Calu3 (cell line): Measurements from ENCODE around the gene LDB1. TPM values are rescaled to one million over a fixed set of nuclear protein-coding genes. Genes with fewer than 3 reads are reported as not detected.

Experiments
- BruUV-seq: library from RNA; stranded (reverse); fragments of 400-500 nt; replicated peaks from 2 replicates; lab custom pipeline; 2021; lab: Mats Ljungman, UMichigan
- CTCF ChIA-PET: fragments of 300-600 bp; sonication (Branson Sonifier 250); formaldehyde crosslinking; loops from one replicate; lab custom pipeline; 2022; ENCODE audit warnings: antibody characterized with exemption; lab: Charles Lee
- DNase-seq: peaks from one replicate; pipeline ENCODE4 v3.0.0; 2022
- H3K27ac Mint-ChIP-seq: one replicate; pipeline ENCODE4 v1.8.0; 2022; ENCODE audit warnings: mixed read lengths; ENCODE audit not compliant: unreplicated experiment
- H3K27me3 Mint-ChIP-seq: one replicate; pipeline ENCODE4 v1.8.0; 2022; ENCODE audit warnings: mixed read lengths; ENCODE audit not compliant: unreplicated experiment
- H3K36me3 Mint-ChIP-seq: one replicate; pipeline ENCODE4 v1.8.0; 2022; ENCODE audit warnings: mild to moderate bottlenecking, moderate library complexity, mixed read lengths; ENCODE audit not compliant: insufficient read depth, unreplicated experiment
- H3K4me1 Mint-ChIP-seq: one replicate; pipeline ENCODE4 v1.8.0; 2022; ENCODE audit warnings: mild to moderate bottlenecking, low read depth, mixed read lengths; ENCODE audit not compliant: unreplicated experiment
- H3K4me3 Mint-ChIP-seq: one replicate; pipeline ENCODE4 v1.8.0; 2022; ENCODE audit warnings: mild to moderate bottlenecking, low read depth, moderate library complexity, mixed read lengths; ENCODE audit not compliant: unreplicated experiment
- H3K9me3 Mint-ChIP-seq: one replicate; pipeline ENCODE4 v1.8.0; 2022; ENCODE audit warnings: low read depth, mixed read lengths; ENCODE audit not compliant: unreplicated experiment
- intact Hi-C: fragments of 100-400 bp; cut with micrococcal nuclease; formaldehyde crosslinking; loops from one replicate; pipeline ENCODE4 v1.10.0; 2022; ENCODE audit not compliant: unreplicated experiment
- total RNA-seq: library from RNA; stranded (reverse); gene quantifications from 2 replicates; pipeline ENCODE4 v1.2.3, GENCODE V29; 2022
- TF ChIP-seq, protein P1 (sequence below): fragments of 200-600 bp; IDR thresholded peaks from one replicate; pipeline ENCODE4 v1.8.0; 2022; ENCODE audit warnings: antibody characterized with exemption; ENCODE audit not compliant: unreplicated experiment

Gene LDB1
- total RNA-seq, 1 experiment from 2014 or later, result 27.5 TPM

DNA sequence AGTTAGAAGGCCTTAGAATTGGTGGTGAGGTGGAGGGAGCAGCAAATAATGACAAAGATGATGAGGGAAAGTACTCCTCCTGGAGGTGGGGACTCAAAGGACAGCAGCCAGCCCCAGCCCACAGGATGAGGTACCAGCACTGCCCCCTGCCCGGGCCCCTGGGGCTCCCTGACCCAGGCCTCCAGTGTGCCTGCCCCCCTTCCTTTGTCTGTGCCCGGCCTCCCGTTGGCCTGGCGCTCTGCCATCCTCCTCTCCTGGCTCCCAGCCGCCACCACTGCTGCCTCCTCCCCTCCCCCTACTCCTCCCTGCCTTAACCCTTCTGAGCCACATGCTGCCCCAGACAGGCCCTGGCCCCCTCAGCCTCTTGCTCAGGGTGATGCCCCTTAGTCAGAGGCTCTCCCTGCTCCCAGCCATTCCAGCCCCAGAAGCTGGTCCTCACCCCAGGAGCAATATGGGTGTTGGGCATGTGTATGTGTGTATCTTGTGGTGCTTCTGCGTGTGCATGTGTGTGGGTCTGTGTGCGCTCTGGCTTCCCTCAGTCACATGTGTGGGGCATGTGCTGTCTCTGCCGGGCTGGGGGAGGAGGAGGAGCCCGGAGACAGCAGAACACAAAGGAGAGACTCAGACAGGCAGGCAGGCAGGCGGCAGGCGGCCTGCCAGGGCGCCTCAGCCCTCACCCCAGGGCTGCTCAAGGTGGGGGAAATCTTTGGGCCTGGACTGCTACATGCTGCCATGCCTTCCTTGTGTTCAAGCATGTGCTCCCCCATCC is 2.6 kb downstream of the LDB1 start:
- peak overlapping the region; percentile 42 for H3K27ac Mint-ChIP-seq
- peak; percentile 54 for DNase-seq
- peaks cover 43% of the 10 kb centered on the region for H3K4me1 Mint-ChIP-seq
- CTCF ChIA-PET, result no interaction called here
- H3K4me3 Mint-ChIP-seq, result peak overlapping the region; percentile 32
- intact Hi-C loops, result no loop called here
- TF ChIP-seq, protein P1, sequence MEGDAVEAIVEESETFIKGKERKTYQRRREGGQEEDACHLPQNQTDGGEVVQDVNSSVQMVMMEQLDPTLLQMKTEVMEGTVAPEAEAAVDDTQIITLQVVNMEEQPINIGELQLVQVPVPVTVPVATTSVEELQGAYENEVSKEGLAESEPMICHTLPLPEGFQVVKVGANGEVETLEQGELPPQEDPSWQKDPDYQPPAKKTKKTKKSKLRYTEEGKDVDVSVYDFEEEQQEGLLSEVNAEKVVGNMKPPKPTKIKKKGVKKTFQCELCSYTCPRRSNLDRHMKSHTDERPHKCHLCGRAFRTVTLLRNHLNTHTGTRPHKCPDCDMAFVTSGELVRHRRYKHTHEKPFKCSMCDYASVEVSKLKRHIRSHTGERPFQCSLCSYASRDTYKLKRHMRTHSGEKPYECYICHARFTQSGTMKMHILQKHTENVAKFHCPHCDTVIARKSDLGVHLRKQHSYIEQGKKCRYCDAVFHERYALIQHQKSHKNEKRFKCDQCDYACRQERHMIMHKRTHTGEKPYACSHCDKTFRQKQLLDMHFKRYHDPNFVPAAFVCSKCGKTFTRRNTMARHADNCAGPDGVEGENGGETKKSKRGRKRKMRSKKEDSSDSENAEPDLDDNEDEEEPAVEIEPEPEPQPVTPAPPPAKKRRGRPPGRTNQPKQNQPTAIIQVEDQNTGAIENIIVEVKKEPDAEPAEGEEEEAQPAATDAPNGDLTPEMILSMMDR, result no peak
- H3K36me3 Mint-ChIP-seq, result peaks cover 22% of the 10 kb centered on the region
- H3K9me3 Mint-ChIP-seq, result no peaks in the 10 kb centered on the region
- H3K27me3 Mint-ChIP-seq, result no peaks in the 10 kb centered on the region
- BruUV-seq, result no TSS peak

DNA sequence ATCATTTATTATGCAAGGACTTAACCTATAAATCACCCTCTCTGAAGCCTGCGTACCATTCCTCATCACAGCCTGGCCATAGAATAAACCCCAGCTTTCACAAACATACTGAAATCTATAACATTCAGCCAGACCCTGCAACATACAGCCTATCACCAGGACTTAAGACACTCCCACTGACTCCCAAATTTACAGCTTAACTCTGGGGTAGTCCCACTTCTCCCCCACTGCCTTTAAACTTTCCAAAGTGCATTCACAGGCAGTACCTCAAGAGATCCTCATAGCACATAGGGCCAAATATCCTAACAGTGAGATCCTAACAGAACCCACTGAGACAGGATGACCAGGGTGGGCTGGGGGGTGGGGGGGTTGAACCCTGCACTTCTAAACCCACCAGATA is 3.5 kb downstream of the LDB1 start:
- Mint-ChIP-seq H3K27me3 (no peaks in the 10 kb centered on the region), H3K4me1 (peaks cover 43% of the 10 kb centered on the region), H3K27ac (no peak overlapping the region), H3K4me3 (no peak overlapping the region), H3K36me3 (peaks cover 22% of the 10 kb centered on the region), H3K9me3 (no peaks in the 10 kb centered on the region)
- CTCF ChIA-PET, result no interaction called here
- no TSS peak for BruUV-seq
- no peak for DNase-seq
- TF ChIP-seq, protein P1, result no peak
- intact Hi-C loops, result no loop called here

DNA sequence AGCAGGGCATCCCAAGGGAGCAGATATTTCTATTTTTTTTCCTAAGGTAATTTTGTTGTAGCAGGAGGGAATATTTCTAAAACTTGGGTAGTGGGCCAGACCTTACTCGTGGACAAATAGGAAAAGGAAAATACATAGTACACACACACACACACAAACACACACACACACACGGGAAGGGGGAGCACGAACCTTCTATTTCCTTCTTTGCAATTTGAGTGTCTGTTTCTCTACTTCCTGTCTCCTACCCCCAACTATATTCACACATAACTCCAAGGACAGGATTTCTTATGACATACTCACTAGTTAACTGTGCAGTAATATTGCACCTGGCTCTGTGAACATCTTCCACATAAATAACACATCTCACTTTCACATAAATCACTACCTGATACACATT is 4.4 kb downstream of the LDB1 start:
- DNase-seq, result no peak
- no peaks in the 10 kb centered on the region for H3K9me3 Mint-ChIP-seq
- H3K36me3 Mint-ChIP-seq, result peaks cover 22% of the 10 kb centered on the region
- intact Hi-C loops, result no loop called here
- TF ChIP-seq, protein P1, result no peak
- CTCF ChIA-PET, result no interaction called here
- H3K27me3 Mint-ChIP-seq, result no peaks in the 10 kb centered on the region
- no peak overlapping the region for H3K4me3 Mint-ChIP-seq
- H3K4me1 Mint-ChIP-seq, result peaks cover 43% of the 10 kb centered on the region
- no peak overlapping the region for H3K27ac Mint-ChIP-seq
- BruUV-seq, result no TSS peak

DNA sequence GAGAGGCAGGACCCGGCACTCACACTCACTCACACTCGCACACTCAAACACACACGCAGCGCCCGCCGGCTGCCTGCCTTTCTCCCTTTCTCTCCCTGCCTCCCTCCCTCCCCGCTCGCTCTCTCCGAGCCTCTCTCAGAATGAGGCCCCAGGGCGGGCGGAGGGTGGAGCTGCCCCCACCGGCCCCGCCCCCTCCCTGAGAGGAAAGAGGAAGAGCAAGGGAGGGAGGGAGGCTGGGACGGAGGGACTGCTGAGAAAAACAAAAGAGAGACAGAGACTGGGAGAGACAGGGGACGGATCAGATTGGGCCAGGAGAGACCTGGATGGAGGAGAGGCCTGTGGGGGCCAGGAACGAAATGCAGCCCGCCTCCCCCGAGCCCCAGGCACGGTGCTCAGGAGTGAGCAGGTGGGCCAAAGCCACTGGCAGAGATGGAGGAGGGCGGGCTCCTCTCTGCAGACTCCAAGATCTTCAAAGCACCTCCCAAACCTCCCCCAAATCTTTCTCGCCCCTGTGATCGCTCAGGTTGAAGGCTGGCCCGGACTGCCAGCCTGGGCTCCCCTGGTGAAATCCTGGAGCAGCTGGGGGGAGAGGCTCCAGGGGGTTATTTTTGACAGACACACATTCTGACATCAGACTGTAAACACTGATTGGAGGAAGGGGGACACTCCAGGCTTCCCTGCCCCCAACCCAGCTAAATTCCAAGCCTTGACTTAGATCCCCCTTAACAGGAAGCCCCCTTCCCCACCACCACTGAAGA is 5.1 kb downstream of the LDB1 start:
- Mint-ChIP-seq H3K27ac (peak overlapping the region; percentile 50), H3K4me1 (peaks cover 43% of the 10 kb centered on the region), H3K9me3 (no peaks in the 10 kb centered on the region), H3K27me3 (no peaks in the 10 kb centered on the region), H3K4me3 (peak overlapping the region; percentile 85), H3K36me3 (peaks cover 16% of the 10 kb centered on the region)
- DNase-seq, result peak; percentile 81
- BruUV-seq, result no TSS peak
- TF ChIP-seq, protein P1, result no peak
- intact Hi-C loops, result no loop called here
- CTCF ChIA-PET, result interaction anchor here (0.8 kb wide), 1 partner anchor 15 kb away, joined by 3 read pairs; no protein-coding TSS in a partner anchor
